ENCODE data around the gene FOLH1.
"Not testable (repeated sequence)": the region's sequence is repeated elsewhere in the genome, so short reads cannot be mapped to it uniquely, and the experiment has no call there.

Gene FOLH1

GRCh38 chr11:49208006-49208721 is at the start of gene FOLH1:
Gene FOLH1 (minus strand): TSS chr11:49208602. CDS start chr11:49208409, 193 bp downstream.
- DNase-seq = peak; percentile 57

- DNase-seq = not testable (repeated sequence)
Observed at GRCh38 chr11:49255148-49255547, 46.7 kb upstream of the FOLH1 start.

DNA sequence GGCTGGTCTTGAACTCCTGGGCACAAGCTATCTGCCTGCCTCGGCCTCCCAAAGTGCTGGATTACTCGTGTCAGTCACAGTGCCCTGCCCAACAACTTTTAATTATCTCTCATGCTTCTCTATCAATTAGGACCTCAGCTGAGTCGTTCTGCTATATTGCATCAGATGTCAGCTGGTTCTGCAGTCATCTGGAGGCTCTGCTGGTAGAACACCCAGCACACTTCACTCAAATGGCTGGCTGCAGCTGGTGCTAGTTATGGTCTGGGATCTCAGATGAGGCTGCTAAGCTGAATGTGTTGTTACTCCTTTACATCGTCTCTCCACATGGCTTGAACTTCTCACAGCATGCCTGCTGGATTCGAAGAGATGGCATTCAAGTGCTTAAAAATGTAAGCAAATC is 42.8 kb upstream of the FOLH1 start:
- not testable (repeated sequence) for DNase-seq

- not testable (repeated sequence) for DNase-seq
Observed at GRCh38 chr11:49250398-49251115, 42.2 kb upstream of the FOLH1 start.

DNA sequence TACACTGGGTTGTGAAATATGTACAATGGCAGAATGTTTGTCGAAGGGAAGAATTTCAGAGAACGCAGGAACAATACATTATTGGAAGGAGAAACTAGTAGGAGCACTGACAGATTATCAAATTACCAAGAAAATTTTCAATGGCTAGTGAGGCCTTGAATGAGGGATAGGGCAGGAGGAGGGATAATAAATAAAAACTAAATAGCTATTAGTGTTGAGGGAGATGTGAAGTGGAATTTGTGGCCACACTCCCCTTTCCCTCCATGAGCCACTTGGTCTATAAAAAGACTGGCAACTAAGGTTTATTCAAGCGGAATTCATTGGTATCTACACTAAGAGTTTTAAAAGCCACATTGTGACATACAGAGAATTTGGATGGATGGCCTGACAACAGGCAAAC is 41.0 kb upstream of the FOLH1 start:
- DNase-seq = not testable (repeated sequence)

DNA sequence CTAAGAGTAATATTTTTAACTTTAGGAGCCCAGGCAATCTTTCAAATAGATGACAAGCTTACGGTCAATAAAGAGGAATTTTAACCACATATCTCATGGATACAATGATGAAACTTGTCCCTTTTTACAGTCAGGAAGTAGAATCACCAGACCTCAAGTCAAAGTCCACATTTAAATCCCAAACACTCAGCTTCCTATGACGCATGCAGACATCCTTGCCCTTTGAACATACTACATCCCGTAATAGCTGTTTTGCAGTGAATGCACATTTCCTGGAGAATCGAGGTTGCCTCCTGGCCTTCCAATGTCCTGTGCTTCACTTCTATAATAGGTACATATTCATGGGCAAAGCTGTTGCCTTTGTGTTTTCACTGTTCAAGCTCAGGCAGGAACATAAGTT is 25.3 kb upstream of the FOLH1 start:
- DNase-seq = not testable (repeated sequence)

- DNase-seq = not testable (repeated sequence)
Observed at GRCh38 chr11:49233019-49233418, 24.6 kb upstream of the FOLH1 start.

DNA sequence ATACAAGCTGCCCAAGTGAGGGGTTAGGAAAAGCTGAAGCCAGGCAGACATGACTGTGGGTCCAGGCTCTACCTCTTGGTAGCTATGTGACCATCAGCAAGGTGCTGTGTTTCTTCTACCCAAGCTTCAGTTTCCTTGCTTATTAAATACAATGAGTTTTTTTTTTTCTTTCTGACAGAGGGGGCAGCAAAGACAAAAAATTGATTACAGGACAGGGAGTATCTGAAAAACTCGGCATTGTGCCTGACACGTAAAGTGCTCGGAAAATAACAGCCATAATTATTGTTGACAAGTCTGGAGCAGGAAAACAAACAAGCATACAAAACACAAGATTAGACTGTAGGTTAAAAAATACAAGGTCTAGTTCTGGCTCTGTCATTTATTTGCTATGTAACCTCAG is 23.3 kb upstream of the FOLH1 start:
- not testable (repeated sequence) for DNase-seq

DNA sequence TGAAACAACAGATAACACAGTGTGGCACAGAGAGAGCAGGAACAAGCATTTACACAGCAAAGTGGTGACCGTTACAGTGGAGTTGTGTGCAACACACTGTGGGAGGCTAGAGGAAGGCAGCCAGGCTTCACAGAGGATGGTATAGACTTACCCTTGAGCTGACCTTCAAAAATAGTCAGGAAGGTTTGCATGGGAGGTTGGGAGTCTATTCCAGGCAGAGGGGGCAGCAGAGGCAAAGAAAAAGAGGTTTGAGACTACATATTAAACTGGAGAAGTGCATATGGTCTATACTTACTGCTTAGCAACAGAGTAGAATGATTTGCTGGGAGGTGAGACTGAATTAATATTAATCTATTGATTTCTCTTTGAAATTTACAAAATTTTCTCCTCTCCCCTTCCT is 22.1 kb upstream of the FOLH1 start:
- DNase-seq = peak; percentile 55

DNA sequence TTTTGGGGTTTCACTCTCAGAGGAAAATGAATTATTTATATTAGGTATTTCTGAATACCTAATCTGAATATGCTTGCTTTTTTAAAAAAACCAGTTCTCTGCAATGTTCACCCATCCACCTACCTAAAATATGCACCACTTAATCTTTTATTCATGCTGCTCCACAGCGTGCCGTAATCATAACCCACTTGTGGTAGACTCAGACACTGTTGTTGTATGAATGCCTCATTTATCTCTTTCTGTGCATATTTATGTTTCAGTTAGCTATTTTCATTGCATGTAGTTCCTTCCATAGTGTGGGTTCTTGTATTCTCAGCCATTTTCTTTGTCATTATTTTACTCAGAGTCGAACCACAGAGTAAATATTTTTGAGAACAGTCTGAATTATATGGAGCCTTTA is 21.6 kb upstream of the FOLH1 start:
- not testable (repeated sequence) for DNase-seq

DNA sequence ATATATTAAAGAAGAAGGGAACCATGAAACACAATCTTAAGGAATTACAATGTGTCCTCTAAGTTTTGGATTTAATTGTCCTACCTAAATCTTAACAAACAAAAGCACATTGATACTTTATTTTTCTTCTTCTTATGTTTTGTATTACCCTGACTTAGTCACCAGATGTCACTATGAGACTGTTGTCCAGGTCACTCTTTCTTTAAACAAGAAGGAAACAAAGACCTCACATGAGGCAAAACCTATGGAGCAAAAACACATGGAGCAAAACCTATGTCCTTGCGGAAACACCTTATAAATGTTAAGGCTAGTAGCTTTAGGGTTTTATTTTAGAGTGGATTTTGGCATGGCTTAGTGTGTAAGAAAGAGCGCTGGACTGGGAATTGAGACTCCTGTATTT is 20.7 kb upstream of the FOLH1 start:
- DNase-seq = not testable (repeated sequence)

- not testable (repeated sequence) for DNase-seq
Observed at GRCh38 chr11:49225255-49225785, 16.9 kb upstream of the FOLH1 start.

- no peak for DNase-seq
Observed at GRCh38 chr11:49221112-49221511, 12.7 kb upstream of the FOLH1 start.

GRCh38 chr11:49213026-49213560 is 4.7 kb upstream of the FOLH1 start:
- DNase-seq = no peak

DNA sequence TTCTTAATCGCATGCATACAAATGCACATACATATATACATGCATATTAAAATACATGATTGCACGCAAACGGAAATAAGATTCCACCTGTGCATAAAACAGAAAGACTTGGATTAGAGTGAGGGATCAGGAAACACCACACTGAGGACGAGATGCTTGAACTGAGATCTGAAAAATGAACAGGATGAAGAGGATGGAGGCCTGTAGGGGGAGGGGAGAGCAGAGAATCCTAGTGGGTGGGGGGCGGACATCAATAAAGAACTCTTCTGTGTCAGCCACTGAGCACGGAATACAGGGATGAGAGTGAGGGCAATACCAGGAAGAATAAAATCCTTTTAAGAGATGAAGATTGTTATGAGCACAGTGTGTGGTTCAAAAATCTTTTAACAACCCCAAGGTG is 1.4 kb downstream of the FOLH1 start:
- not testable (repeated sequence) for DNase-seq

DNA sequence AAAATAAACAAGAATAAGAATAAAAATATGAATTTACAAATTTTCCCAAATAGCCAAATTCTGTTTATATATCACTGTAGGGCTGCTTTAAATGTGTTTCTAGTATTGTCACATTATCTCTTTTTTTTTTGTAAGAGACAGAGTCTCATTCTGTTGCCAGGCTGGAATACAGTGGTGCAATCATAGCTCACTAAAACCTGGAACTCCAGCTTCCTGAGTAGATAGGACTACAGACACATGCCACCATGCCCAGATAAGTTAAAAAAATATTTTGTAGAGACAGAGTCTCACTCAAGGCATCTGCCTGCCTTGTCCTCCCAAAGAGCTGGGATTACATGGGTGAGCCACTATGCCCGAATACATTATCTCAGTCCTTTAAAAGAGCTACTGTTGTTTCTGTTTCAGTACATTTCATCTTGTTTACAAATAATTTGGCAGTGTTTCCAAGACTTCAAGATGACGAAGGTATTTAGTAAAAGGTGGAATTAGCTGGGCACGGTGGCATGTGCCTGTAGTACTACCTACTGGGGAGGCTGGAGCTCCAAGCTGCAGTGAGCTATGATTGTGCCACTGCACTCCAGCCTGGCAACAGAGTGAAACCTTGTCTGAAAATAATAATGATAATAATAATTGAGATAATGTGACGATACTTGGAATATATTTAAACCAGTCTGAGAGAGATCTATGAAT is 6.0 kb downstream of the FOLH1 start:
- DNase-seq = no peak

DNA sequence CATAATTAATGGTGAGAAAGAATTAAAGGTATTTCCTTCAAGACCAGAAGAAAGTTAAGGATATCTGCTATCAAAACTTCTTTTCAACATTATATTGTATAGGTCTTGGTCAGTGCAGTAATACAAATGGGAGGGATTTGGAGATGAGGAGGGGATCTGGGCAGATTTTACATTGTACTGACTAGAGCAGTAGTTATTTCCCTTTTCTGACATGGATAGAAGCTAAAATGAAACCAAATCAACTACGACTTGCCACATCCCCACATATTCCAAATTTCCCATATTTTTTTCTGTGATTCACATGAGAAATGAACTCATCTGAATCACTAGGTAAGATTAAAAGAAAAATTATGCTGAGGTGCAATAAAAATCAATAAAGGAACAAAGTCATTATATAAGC is 11.6 kb downstream of the FOLH1 start:
- not testable (repeated sequence) for DNase-seq

DNA sequence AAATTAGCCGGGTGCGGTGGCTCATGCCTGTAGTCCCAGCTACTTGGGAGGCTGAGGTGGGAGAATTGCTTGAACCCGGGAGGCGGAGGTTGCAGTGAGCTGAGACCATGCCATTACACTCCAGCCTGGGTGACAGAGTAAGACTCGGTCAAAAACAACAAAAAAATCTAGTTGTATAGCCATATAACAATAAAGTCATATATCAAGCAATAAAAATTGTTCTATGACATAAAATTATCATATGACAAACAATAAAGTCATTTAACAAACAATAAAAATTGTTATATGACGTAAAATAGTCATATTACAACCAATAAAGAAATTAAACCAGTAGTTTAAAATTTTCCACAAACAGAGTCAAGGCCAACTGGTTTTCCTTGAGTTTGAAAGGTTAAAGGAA is 12.4 kb downstream of the FOLH1 start:
- not testable (repeated sequence) for DNase-seq

DNA sequence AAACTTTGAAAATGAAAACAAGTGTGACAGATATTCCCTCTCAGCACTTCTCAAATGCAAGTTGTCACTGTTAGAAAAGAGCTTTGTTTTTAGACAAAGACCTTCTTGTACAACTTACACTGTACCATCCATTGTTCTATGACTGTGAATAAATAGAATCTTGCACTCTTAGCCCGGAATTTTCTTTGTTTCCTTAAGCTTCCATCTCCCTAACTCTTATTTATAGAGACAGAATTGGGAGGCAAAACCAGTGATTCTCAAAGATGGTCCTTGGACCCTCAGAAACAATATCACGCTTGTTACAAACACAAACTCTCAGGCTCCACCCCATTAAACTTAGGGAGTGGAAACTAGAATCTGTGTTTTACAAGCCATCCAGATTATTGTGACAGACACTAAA is 18.1 kb downstream of the FOLH1 start:
- not testable (repeated sequence) for DNase-seq

- DNase-seq = not testable (repeated sequence)
Observed at GRCh38 chr11:49186225-49186624, 22.2 kb downstream of the FOLH1 start.

GRCh38 chr11:49185597-49185996 is 22.8 kb downstream of the FOLH1 start:
- not testable (repeated sequence) for DNase-seq

- DNase-seq = not testable (repeated sequence)
Observed at GRCh38 chr11:49184756-49185155, 23.6 kb downstream of the FOLH1 start.

DNA sequence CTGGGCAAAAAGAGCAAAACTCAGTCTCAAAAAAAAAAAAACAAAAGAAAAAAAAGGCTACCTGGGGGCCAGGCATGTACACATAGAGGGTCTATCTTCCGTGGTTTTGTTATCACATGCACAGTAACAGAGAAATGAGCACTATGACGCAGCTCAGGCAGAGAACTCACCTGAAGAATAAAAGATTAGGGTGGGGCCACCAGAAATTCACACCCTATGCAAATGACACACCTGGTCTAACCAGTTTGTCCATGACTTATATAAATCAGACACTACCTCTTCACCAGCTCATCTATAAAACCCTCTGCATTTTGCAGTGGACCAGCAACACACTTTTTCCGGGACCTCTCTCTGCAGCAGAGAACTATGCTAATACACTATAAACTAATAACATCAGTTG is 30.5 kb downstream of the FOLH1 start:
- not testable (repeated sequence) for DNase-seq

Data from islet precursor cell (in vitro differentiated cells).